A549 (cell line): Measurements from ENCODE around the gene MCM3AP. TPM values are rescaled to one million over a fixed set of nuclear protein-coding genes. Genes with fewer than 3 reads are reported as not detected.

Experiments used
- ATAC-seq, 2 experiments: fragments of 200-7000 bp in 1 of 2; fragments of >200 bp in 1 of 2; cut with Nextera tagmentation in 1 of 2; cut with Tn5 transposase in 1 of 2; 3 replicates each; pipeline versions ENCODE4 v1.8.0 to v1.9.1; 2018 to 2020; ENCODE audit warnings: mild to moderate bottlenecking in 1 of 2, moderate library complexity in 1 of 2
- CTCF ChIA-PET: fragments of 300-600 bp; sonication (Branson Sonifier 250); formaldehyde crosslinking; extraction: SDS; loops from one replicate; lab custom pipeline; 2021; ENCODE audit warnings: antibody characterized with exemption, inconsistent platforms; lab: Yijun Ruan, JAX
- POLR2A ChIA-PET: fragments of 350-600 bp; formaldehyde crosslinking; extraction: SDS; loops from one replicate; lab custom pipeline; 2021; ENCODE audit warnings: antibody characterized with exemption, inconsistent platforms; lab: Yijun Ruan, JAX
- DNase-seq, 2 experiments: peaks; one replicate each; pipeline versions ENCODE4 v3.0.0 to v3.0.0-alpha.2; 2011 to 2016; ENCODE audit warnings: low read depth in 1 of 2, low spot score in 1 of 2
- FAIRE-seq: peaks from 2 replicates; lab custom pipeline; 2011; peaks lifted over from hg19 to GRCh38; lab: Jason Lieb, UNC
- H3K27ac ChIP-seq, 2 experiments: fragments of >200 bp; sonication (Bioruptor Twin); formaldehyde crosslinking; 3 replicates each; pipeline ENCODE4 v1.5.1; 2016 to 2017
- H3K4me1 ChIP-seq: fragments of >200 bp; sonication (Bioruptor Twin); formaldehyde crosslinking; 3 replicates; pipeline ENCODE4 v1.6.1; 2016
- H3K4me2 ChIP-seq: fragments of >200 bp; sonication (Bioruptor Twin); formaldehyde crosslinking; 3 replicates; pipeline ENCODE4 v1.6.1; 2016
- H3K4me3 ChIP-seq: fragments of >200 bp; sonication (Bioruptor Twin); formaldehyde crosslinking; 3 replicates; pipeline ENCODE4 v1.5.1; 2016
- H3K9me3 ChIP-seq: fragments of >200 bp; sonication (Bioruptor Twin); formaldehyde crosslinking; 3 replicates; pipeline ENCODE4 v1.6.1; 2016
- BHLHE40 ChIP-seq: IDR thresholded peaks from 2 replicates; pipeline ENCODE4 v1.6.1; 2012; ENCODE audit warnings: low read depth, low read length, inconsistent platforms
- CBX2 ChIP-seq: fragments of 200-600 bp; sonication (generic); IDR thresholded peaks from 2 replicates; pipeline ENCODE4 v1.6.1; 2016; ENCODE audit warnings: low read depth, mild to moderate bottlenecking, borderline replicate concordance
- CBX8 ChIP-seq: fragments of 200-600 bp; sonication (generic); IDR thresholded peaks from 2 replicates; pipeline ENCODE4 v1.6.1; 2016
- CHD2 ChIP-seq: fragments of 150-350 bp; IDR thresholded peaks from 2 replicates; pipeline ENCODE4 v1.6.1; 2014; ENCODE audit warnings: low read length; ENCODE audit not compliant: partially characterized antibody
- EHF ChIP-seq: fragments of 250-450 bp; sonication (Bioruptor Pico); IDR thresholded peaks from 2 replicates; pipeline ENCODE4 v1.5.0; 2020; ENCODE audit warnings: mild to moderate bottlenecking
- EHMT2 ChIP-seq: fragments of 200-600 bp; sonication (generic); IDR thresholded peaks from 2 replicates; pipeline ENCODE4 v1.6.1; 2016; ENCODE audit warnings: antibody characterized with exemption, low read depth, mild to moderate bottlenecking, moderate library complexity
- FOSB ChIP-seq: fragments of 250-450 bp; sonication (Bioruptor Pico); IDR thresholded peaks from 2 replicates; pipeline ENCODE4 v1.5.0; 2020; ENCODE audit warnings: mild to moderate bottlenecking, moderate library complexity
- FOXS1 ChIP-seq: fragments of 250-450 bp; sonication (Bioruptor Pico); IDR thresholded peaks from 2 replicates; pipeline ENCODE4 v1.5.0; 2020; ENCODE audit warnings: mild to moderate bottlenecking, moderate library complexity
- HDAC2 ChIP-seq: fragments of 200-600 bp; sonication (generic); IDR thresholded peaks from 2 replicates; pipeline ENCODE4 v1.6.1; 2016
- HOXB5 ChIP-seq: fragments of 250-450 bp; sonication (Bioruptor Pico); IDR thresholded peaks from 2 replicates; pipeline ENCODE4 v1.5.0; 2020; ENCODE audit warnings: mild to moderate bottlenecking, moderate library complexity
- KDM1A ChIP-seq: fragments of 200-600 bp; sonication (generic); IDR thresholded peaks from 2 replicates; pipeline ENCODE4 v1.6.1; 2016; ENCODE audit warnings: low read depth, mild to moderate bottlenecking
- KDM5A ChIP-seq: fragments of 200-600 bp; sonication (generic); IDR thresholded peaks from 2 replicates; pipeline ENCODE4 v1.6.1; 2016; ENCODE audit warnings: antibody characterized with exemption, mild to moderate bottlenecking
- MAFK ChIP-seq: fragments of 450-650 bp; IDR thresholded peaks from 2 replicates; pipeline ENCODE4 v1.6.1; 2014; ENCODE audit not compliant: partially characterized antibody
- MYC ChIP-seq: IDR thresholded peaks from 2 replicates; pipeline ENCODE4 v1.6.1; 2012; ENCODE audit warnings: mild to moderate bottlenecking, inconsistent platforms, low read length, improper control_type of control experiment, borderline replicate concordance
- NR3C1 ChIP-seq: fragments of >200 bp; sonication (Bioruptor Twin); formaldehyde crosslinking; IDR thresholded peaks from 3 replicates; pipeline ENCODE4 v1.6.1; 2017
- PHF8 ChIP-seq: fragments of 200-600 bp; sonication (generic); IDR thresholded peaks from 2 replicates; pipeline ENCODE4 v1.6.1; 2016; ENCODE audit warnings: low read depth, mild to moderate bottlenecking, antibody characterized with exemption, moderate library complexity, borderline replicate concordance
- POLR2AphosphoS2 ChIP-seq: conservative IDR thresholded peaks from 2 replicates; pipeline ENCODE4 v1.6.1; 2012; ENCODE audit warnings: low read length, improper control_type of control experiment, inconsistent platforms
- RAD21 ChIP-seq, 2 experiments: fragments of >200 bp in 1 of 2; sonication (Bioruptor Twin) in 1 of 2; formaldehyde crosslinking in 1 of 2; IDR thresholded peaks in 1 of 2; conservative IDR thresholded peaks in 1 of 2; 2 replicates in 1 of 2; 3 replicates in 1 of 2; pipeline ENCODE4 v1.6.1; 2012 to 2018; ENCODE audit warnings: inconsistent platforms in 1 of 2
- RARB ChIP-seq: fragments of 250-450 bp; sonication (Bioruptor Pico); IDR thresholded peaks from 2 replicates; pipeline ENCODE4 v1.8.0; 2021; ENCODE audit warnings: mild to moderate bottlenecking, moderate library complexity
- RCOR1 ChIP-seq: fragments of 150-350 bp; IDR thresholded peaks from 2 replicates; pipeline ENCODE4 v1.6.1; 2014; ENCODE audit warnings: antibody characterized with exemption, low read length, low read depth
- RFX5 ChIP-seq: fragments of 450-650 bp; IDR thresholded peaks from 2 replicates; pipeline ENCODE4 v1.7.1; 2014; ENCODE audit warnings: antibody characterized with exemption, mild to moderate bottlenecking, moderate library complexity
- RNF2 ChIP-seq: fragments of 200-600 bp; sonication (generic); IDR thresholded peaks from 2 replicates; pipeline ENCODE4 v1.6.1; 2016; ENCODE audit warnings: low read depth, mild to moderate bottlenecking, antibody characterized with exemption, moderate library complexity, borderline replicate concordance
- SMC3 ChIP-seq: fragments of >200 bp; sonication (Bioruptor Twin); formaldehyde crosslinking; IDR thresholded peaks from 3 replicates; pipeline ENCODE4 v1.6.1; 2018; ENCODE audit warnings: inconsistent platforms
- SREBF2 ChIP-seq: fragments of 450-650 bp; IDR thresholded peaks from 2 replicates; pipeline ENCODE4 v1.6.1; 2014; ENCODE audit warnings: mild to moderate bottlenecking, moderate library complexity
- TP53 ChIP-seq: fragments of 250-450 bp; sonication (Bioruptor Pico); IDR thresholded peaks from 2 replicates; pipeline ENCODE4 v1.5.0; 2021; ENCODE audit warnings: mild to moderate bottlenecking, moderate library complexity
- ZC3H11A ChIP-seq: fragments of 450-650 bp; IDR thresholded peaks from 2 replicates; pipeline ENCODE4 v1.6.1; 2014; ENCODE audit warnings: antibody characterized with exemption, mild to moderate bottlenecking
- ZNF302 ChIP-seq: fragments of 250-450 bp; sonication (Bioruptor Pico); IDR thresholded peaks from 2 replicates; pipeline ENCODE4 v1.9.0; 2021; ENCODE audit warnings: inconsistent platforms, mild to moderate bottlenecking, moderate library complexity
- WGBS: methylation state at CpG from one replicate; pipeline ENCODE4 v1.1.6; 2017; ENCODE audit errors: missing lambda C conversion rate; 5-methylcytosine and 5-hydroxymethylcytosine counted together
- polyA plus RNA-seq, 4 experiments: library from polyadenylated mRNA; depleted of rRNA in 3 of 4; stranded (reverse); fragments of >200 nt; fragmentation: RNase III in 1 of 4; extraction: RNeasy Plus Mini Kit Qiagen cat#74134 plus additional on column Dnase treatment in 1 of 4; gene quantifications; 2 replicates in 3 of 4; 3 replicates in 1 of 4; pipeline ENCODE4 v1.2.3, GENCODE V29; 2011 to 2017
- TF ChIP-seq, protein P1 (sequence below): fragments of 250-450 bp; sonication (Bioruptor Pico); IDR thresholded peaks from 2 replicates; pipeline ENCODE4 v1.5.0; 2020; ENCODE audit warnings: low read depth, mild to moderate bottlenecking, moderate library complexity
- TF ChIP-seq, protein P2 (sequence below): IDR thresholded peaks from 2 replicates; pipeline ENCODE4 v1.6.1; 2012; ENCODE audit warnings: low read depth, borderline replicate concordance
- TF ChIP-seq, protein P3 (sequence below): IDR thresholded peaks from 2 replicates; pipeline ENCODE4 v1.6.1; 2012
- TF ChIP-seq, protein P4 (sequence below): fragments of >200 bp; sonication (Bioruptor Twin); formaldehyde crosslinking; IDR thresholded peaks from 3 replicates; pipeline ENCODE4 v1.5.1; 2016
- TF ChIP-seq, protein P5 (sequence below): fragments of 150-350 bp; IDR thresholded peaks from 2 replicates; pipeline ENCODE4 v1.6.1; 2014; ENCODE audit warnings: low read depth, mild to moderate bottlenecking, low read length
- TF ChIP-seq, protein P6 (sequence below): IDR thresholded peaks from 2 replicates; pipeline ENCODE4 v1.6.1; 2012

MCM3AP gene
- polyA plus RNA-seq, 2 of the 4 experiments (the other 2 are of a cell fraction), result 41.2 to 43.6 TPM

DNA sequence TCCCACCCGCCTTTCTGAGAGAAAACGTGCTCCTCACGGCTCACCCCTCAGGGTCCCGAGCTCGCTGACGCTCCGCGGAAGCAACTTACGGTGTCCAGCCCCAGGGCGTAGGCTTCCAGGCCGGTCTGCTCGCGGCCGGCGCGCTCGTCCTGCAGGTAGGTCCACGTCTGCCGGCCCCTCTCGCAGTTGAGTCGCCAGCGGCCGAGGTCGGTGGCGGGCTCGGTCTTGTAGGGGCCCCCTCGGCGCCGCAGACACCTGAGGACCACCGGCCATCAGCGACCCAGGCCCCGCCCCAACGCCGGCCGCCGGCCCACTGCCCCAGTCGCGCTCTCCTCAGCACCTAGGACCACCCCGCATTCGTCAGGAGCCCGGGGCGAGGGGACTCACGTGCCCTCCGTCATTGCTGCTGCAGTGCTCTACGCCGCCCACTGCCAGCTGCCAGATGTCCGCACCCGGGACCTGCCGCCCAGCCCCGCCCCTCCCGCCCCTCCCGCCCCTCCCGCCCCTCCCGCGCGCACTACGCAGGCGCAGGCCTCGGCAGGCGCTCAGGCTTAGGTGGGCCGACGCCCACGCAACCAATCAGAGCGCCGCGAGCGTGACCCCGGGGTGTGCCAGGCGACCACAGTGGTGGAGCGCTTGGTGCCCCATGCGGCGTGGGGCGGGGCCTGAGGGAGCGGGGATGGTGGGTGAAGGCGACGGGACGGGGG is 56.9 kb downstream of the MCM3AP start, which contains the start of gene LSS:
Gene LSS (minus strand): TSS at position 430 of the 707 bp plus-strand sequence. CDS start 29 bp downstream, at position 401.
- WGBS, result 0% methylated on average over 4 of the region's 77 CpGs
- CTCF ChIA-PET, result interaction anchor here (0.7 to 2.3 kb wide), 4 partner anchors 13 to 85 kb away, joined by 3 to 7 read pairs (median 3); no protein-coding TSS in a partner anchor
- peaks cover 14% of the 10 kb centered on the region for H3K4me1 ChIP-seq
- TF ChIP-seq RNF2, result no peak
- no peak for TF ChIP-seq HDAC2
- TF ChIP-seq RCOR1, result no peak
- TF ChIP-seq EHMT2, result no peak
- no peak for TF ChIP-seq NR3C1
- no peak for TF ChIP-seq RFX5
- no peak for TF ChIP-seq MYC
- no peak for TF ChIP-seq FOSB (CRISPR knock-in tag)
- no peak for TF ChIP-seq SREBF2
- no peak for TF ChIP-seq RARB (CRISPR knock-in tag)
- no peak for TF ChIP-seq ZNF302 (CRISPR knock-in tag)
- TF ChIP-seq RAD21 (conservative IDR thresholded peaks at IDR 0.05 in 1 of 2, IDR thresholded peaks at IDR 0.05 in 1 of 2), result no peak
- peak; percentile 42; the same call in 1 of the 2 replicates for TF ChIP-seq PHF8
- TF ChIP-seq CBX8, result no peak
- TF ChIP-seq, protein P1, sequence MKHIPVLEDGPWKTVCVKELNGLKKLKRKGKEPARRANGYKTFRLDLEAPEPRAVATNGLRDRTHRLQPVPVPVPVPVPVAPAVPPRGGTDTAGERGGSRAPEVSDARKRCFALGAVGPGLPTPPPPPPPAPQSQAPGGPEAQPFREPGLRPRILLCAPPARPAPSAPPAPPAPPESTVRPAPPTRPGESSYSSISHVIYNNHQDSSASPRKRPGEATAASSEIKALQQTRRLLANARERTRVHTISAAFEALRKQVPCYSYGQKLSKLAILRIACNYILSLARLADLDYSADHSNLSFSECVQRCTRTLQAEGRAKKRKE (CRISPR knock-in tag), result no peak
- TF ChIP-seq, protein P2, sequence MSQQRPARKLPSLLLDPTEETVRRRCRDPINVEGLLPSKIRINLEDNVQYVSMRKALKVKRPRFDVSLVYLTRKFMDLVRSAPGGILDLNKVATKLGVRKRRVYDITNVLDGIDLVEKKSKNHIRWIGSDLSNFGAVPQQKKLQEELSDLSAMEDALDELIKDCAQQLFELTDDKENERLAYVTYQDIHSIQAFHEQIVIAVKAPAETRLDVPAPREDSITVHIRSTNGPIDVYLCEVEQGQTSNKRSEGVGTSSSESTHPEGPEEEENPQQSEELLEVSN, result 0 out of 2 replicates have a peak, but pooled peaks have one; percentile 11
- no peak for TF ChIP-seq SMC3
- TF ChIP-seq TP53, result no peak
- no peak for TF ChIP-seq CHD2
- no peak for TF ChIP-seq MAFK
- TF ChIP-seq KDM1A, result no peak
- no peak for TF ChIP-seq HOXB5
- TF ChIP-seq, protein P3, sequence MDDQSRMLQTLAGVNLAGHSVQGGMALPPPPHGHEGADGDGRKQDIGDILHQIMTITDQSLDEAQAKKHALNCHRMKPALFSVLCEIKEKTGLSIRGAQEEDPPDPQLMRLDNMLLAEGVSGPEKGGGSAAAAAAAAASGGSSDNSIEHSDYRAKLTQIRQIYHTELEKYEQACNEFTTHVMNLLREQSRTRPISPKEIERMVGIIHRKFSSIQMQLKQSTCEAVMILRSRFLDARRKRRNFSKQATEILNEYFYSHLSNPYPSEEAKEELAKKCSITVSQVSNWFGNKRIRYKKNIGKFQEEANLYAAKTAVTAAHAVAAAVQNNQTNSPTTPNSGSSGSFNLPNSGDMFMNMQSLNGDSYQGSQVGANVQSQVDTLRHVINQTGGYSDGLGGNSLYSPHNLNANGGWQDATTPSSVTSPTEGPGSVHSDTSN, result no peak
- TF ChIP-seq ZC3H11A, result no peak
- TF ChIP-seq EHF (CRISPR knock-in tag), result no peak
- peak; percentile 65; the same call in 1 of the 2 replicates for TF ChIP-seq BHLHE40
- no peak for TF ChIP-seq POLR2AphosphoS2
- TF ChIP-seq, protein P4, sequence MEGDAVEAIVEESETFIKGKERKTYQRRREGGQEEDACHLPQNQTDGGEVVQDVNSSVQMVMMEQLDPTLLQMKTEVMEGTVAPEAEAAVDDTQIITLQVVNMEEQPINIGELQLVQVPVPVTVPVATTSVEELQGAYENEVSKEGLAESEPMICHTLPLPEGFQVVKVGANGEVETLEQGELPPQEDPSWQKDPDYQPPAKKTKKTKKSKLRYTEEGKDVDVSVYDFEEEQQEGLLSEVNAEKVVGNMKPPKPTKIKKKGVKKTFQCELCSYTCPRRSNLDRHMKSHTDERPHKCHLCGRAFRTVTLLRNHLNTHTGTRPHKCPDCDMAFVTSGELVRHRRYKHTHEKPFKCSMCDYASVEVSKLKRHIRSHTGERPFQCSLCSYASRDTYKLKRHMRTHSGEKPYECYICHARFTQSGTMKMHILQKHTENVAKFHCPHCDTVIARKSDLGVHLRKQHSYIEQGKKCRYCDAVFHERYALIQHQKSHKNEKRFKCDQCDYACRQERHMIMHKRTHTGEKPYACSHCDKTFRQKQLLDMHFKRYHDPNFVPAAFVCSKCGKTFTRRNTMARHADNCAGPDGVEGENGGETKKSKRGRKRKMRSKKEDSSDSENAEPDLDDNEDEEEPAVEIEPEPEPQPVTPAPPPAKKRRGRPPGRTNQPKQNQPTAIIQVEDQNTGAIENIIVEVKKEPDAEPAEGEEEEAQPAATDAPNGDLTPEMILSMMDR, result no peak
- TF ChIP-seq KDM5A, result no peak
- no peak for TF ChIP-seq CBX2
- TF ChIP-seq, protein P5, sequence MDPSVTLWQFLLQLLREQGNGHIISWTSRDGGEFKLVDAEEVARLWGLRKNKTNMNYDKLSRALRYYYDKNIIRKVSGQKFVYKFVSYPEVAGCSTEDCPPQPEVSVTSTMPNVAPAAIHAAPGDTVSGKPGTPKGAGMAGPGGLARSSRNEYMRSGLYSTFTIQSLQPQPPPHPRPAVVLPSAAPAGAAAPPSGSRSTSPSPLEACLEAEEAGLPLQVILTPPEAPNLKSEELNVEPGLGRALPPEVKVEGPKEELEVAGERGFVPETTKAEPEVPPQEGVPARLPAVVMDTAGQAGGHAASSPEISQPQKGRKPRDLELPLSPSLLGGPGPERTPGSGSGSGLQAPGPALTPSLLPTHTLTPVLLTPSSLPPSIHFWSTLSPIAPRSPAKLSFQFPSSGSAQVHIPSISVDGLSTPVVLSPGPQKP, result no peak
- TF ChIP-seq FOXS1 (CRISPR knock-in tag), result no peak
- TF ChIP-seq, protein P6, sequence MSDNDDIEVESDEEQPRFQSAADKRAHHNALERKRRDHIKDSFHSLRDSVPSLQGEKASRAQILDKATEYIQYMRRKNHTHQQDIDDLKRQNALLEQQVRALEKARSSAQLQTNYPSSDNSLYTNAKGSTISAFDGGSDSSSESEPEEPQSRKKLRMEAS, result peak; percentile 52; the same call in 1 of the 2 replicates

More for the DNA sequence above, 56.9 kb downstream of the MCM3AP start, which contains the start of gene LSS:
- Histone ChIP-seq H3K27ac (peak within 1 kb of the TSS; percentile 93 to 99), H3K4me3 (peak within 1 kb of the TSS; percentile 81), H3K4me2 (peak within 1 kb of the TSS; percentile 91), H3K9me3 (no peaks in the 10 kb centered on the region)
- DNase-seq, result peak; percentile 90 to 97
- FAIRE-seq, result no peak
- POLR2A ChIA-PET, result no interaction called here
- ATAC-seq, result peak; percentile 93 to 96
